ENCODE measurements around the gene PIWIL1. TPM values are rescaled to one million over a fixed set of nuclear protein-coding genes. Genes with fewer than 3 reads are reported as not detected.

PIWIL1 gene
- total RNA-seq, 1 donor from 2014 or later: not detected

DNA sequence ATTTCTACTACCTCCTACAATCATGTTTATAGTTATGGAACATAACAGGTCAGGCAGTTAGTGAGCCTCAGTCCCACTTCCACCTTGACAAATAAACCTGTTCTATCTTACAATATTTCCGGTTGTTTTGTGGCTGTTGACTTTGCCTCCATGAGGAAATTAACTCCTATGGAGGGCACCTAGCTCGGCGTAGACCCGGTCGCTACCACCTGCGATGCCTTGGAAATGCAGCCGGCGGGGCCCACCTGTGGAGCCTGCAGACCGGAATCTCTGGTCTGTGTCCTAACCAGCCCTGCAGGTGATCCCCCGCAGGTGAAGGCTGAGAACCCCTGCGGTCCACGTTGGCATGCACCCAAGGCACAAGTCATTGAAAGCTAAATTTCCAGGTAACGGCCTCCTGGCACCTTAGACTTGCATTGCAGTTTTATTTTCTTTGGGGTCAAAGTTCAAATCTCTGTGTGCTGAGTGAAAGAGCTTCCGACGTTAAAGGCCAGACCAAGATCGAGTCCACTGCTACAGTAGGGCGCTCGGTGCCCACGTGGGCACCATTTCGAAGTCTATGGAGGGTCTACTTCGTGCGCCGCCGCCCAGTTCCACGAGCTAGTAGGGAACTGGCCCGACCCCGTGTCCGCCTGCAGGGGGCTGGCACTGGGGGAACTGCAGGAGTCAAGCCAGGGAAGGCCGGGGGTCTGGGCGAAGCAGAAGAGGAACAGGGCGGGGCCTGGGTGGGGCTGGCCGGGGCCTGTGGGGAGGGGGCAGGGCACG is 782 bp upstream of the PIWIL1 start:
- DNase-seq (ENCODE audit: low spot score) (no peak), ATAC-seq (no peak)

DNA sequence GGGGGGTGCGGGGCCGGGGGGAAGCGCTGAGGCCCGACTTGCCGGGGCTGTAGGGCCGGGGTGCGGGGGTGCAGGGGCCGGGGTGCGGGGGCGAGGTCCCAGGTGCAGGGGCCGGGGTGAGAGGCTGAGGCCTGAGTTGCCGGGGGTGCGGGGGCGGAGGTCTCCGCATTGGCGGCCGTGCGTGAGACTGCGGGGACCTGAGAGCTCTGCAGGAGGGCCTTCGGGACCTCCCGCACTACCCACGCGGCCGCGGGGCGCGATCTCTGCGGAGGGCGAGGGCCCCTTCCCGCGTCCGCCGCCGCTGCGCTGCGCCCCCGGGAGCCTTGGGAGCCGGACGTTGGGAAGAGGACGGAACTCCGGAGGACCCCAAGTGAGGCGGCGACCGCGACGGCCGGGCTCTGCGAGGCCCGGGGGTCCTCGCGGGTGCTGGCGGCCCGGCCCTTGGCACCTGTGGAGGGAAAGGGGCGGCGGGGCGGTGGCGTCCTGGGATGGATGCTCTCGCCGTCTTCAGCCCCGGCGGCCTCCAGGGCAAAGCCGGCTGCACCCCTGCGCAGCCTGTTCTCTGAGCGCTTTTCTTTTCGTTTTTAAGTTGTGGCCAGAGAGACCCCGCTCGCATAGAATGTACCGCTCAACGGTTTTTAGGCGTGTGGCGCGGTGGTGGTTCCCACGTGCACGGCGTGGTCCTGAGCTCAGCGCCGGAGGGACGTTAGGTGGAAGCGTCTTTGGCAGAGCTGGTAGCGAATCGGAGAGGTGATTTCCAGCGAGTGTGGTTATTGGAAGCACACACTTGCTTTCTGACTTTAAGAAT is 1.3 kb downstream of the PIWIL1 start:
- ATAC-seq (no peak), DNase-seq (ENCODE audit: low spot score) (no peak)

DNA sequence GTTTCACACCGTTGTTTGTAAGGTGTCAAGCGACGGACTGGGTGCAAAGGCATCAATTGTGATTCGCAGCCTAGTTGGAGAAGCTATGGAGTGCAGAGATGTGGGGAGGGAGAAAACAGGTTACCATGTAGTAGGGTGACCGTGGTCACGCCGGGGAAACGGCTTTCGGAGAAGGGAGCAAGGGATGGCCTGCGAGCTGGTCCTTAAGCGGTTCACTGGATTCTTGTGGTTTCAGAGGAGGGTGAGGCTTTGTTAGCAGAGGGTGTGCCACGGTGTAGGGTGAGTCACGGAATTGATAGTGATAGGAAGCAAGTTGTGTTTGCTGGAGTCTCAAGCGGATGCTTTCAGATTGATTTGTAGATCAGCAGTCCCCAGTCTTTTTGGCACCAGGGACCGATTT is 2.3 kb downstream of the PIWIL1 start:
- DNase-seq (ENCODE audit: low spot score) (no peak), ATAC-seq (no peak)

DNA sequence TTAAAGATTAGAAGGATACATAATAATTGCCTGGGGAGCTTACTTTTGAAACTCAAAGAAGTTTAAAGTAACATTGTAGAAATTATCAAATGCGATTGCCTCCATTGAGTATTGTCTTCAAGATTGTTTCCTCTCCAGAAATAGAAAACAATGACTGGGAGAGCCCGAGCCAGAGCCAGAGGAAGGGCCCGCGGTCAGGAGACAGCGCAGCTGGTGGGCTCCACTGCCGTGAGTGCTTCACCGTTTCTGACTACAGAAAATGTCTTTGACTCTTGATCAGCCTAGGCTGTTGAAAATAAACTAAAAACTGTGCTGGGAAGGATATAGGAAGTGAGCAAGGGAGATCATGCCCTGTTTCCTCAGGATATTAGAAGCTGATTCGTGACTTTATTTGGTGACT is 4.8 kb downstream of the PIWIL1 start:
- DNase-seq (ENCODE audit: low spot score) (no peak), ATAC-seq (no peak)

DNA sequence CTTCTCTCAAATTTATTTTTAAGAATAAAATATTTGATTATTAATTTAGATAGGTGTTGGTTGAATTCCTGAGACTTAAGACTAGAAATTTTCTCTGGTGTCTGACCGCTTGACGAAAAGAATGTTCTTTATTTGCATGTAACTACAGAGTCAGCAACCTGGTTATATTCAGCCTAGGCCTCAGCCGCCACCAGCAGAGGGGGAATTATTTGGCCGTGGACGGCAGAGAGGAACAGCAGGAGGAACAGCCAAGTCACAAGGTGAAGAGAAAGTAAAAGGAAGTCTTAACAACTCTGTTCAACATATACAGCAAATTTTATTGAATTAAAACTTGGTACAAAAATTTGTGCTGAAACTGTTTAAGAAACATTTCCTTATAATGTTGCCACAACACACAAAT is 5.2 kb downstream of the PIWIL1 start:
- DNase-seq (ENCODE audit: low spot score): no peak
- ATAC-seq: no peak

DNA sequence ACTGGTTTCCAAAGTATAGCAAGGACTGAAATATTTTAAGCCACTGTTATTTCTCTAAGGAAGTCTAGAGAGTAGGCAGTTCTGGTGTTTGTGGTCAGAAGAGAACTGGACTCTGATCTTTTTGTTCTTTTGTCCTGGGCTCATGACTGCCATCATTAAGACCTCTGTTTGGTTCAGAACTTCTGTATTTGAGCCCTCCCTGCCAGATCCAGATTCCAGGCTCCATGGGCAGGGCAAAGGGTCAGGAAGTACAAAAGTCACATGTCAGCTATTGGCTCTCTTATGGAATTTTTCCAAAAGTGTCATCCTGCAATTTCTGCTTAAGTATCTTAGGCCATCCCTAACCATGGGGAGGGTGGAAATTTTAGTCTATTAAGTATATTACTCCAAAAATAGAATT is 6.8 kb downstream of the PIWIL1 start:
- peak; percentile 61 for DNase-seq (ENCODE audit: low spot score)

DNA sequence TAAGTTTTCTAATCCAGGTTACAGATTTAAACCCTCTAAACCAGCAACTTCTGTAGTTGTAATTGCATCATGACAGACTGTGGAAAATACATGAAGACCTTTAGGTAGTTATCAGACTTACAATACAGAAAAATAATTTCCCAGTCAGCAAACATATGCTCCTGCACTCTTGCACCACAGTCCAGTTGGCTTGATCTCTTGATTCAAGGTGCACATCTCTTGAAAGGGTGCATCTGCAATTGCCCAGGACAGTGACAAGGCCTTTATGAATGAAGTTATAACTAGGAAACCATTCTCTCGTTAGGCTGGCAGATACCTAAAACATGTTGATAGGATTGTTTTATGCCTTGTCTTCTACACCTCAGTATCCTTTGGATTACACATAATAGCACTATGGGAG is 7.6 kb downstream of the PIWIL1 start:
- DNase-seq (ENCODE audit: low spot score) (no peak), ATAC-seq (peak; percentile 28)

More for the DNA sequence above, 6.8 kb downstream of the PIWIL1 start:
- peak; percentile 78 for ATAC-seq

DNA sequence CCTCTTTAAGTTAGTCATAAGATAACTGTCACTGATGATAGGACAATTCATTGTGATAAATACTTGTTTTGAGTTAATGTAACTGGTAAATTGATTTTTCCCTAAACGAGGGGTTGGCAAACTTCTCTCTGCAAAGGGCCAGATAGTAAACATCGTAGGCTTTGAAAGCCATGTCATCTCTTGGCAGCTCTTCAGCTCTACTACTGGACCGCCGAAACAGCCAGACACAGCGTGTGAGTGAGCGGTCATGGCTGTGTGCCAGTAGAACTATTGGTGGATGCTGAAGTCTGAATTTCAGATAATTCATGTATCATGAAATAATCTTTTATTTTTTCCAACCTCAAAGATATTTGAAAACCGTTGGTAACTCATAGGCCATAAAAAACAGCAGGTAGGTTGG is 9.9 kb downstream of the PIWIL1 start:
- ATAC-seq (peak; percentile 87), DNase-seq (ENCODE audit: low spot score) (peak; percentile 69)

DNA sequence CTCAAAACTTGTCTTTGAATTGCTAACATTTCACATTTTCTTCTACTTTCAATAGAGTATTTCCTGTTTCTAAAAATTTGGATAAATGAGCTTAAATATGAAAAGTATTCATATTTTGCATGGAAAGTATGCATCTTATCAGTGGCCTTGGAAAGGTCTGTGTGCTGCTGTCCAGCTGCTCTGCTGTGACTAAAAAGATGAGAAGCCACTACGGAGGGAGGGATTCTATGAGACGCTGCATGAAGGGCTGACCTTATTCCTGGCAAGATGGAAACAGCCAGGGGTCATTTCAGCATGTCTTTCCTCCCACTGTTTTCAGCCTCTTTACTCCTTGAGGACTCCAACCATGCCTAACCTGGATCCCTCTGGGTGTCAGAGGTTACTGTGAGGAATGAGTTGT is 13.0 kb downstream of the PIWIL1 start:
- no peak for DNase-seq (ENCODE audit: low spot score)
- ATAC-seq: peak; percentile 29

DNA sequence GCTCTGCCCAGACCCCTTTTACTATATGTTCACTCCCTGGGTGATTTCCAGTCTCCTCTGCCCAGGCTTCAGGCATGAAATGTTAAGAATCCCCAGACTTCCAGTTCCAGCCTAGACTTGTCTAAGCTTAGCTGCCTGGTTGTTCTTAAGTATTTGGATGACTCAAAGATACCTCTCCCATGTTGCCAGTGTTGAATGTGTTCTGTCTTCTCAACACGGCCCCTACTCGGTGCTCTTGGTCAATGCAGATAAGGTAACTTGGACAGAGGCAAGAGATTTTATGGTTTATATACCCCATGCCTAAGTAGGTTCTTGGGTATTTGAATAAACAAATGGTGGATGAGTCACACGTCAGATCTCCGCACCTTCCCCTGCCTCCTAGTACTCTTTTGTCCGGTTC is 13.6 kb downstream of the PIWIL1 start:
- ATAC-seq: no peak
- DNase-seq (ENCODE audit: low spot score): no peak

DNA sequence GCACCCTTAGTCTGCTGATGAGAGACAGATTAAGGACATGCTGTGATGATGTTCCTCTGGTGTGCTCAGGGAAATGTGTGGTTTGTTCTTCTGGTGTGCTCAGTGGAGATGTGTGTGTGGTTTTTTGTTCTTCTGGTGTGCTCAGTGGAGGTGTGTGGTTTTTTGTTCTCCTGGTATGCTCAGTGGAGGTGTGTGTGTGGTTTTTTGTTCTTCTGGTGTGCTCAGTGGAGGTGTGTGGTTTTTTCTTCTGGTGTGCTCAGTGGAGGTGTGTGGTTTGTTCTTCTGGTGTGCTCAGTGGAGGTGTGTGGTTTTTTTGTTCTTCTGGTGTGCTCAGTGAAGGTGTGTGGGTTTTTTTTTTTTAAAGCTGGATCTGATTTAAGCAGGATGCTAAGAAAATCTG is 15.4 kb downstream of the PIWIL1 start:
- DNase-seq (ENCODE audit: low spot score) (no peak), ATAC-seq (no peak)

DNA sequence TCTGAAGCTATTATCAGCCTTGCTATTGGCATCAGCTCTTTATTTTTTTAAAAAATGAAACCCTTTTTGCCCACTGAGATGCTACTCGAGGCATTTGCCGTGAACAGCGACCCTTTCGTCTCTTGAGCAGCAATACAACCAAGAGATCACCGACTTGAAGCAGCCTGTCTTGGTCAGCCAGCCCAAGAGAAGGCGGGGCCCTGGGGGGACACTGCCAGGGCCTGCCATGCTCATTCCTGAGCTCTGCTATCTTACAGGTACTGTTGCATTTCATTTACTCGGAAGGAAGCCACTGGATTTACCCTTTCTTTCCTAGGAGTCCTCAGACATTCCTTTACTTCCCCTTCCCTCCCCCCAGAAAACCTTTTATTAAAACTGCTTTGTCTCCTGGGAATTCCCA is 16.7 kb downstream of the PIWIL1 start:
- DNase-seq (ENCODE audit: low spot score): no peak
- no peak for ATAC-seq

DNA sequence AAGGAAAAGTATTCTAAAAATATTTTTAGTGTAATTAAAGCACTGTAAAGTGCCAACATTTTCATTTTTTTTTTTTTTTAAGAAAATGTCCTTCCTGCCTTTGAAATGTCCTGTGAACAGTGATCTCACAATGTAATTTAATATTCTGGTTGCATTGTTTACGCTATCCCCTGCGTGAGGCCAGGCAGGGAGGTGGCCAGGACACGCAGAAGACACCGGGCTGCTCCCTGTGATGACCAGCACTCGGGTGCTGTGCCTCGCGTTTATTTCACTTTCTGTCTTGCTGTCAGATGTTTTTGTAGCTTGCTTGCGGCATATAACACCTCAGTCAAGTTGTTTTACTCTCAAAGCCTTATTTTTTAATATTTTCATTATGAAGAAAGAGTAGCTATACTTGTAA is 18.5 kb downstream of the PIWIL1 start:
- ATAC-seq (no peak), DNase-seq (ENCODE audit: low spot score) (no peak)

DNA sequence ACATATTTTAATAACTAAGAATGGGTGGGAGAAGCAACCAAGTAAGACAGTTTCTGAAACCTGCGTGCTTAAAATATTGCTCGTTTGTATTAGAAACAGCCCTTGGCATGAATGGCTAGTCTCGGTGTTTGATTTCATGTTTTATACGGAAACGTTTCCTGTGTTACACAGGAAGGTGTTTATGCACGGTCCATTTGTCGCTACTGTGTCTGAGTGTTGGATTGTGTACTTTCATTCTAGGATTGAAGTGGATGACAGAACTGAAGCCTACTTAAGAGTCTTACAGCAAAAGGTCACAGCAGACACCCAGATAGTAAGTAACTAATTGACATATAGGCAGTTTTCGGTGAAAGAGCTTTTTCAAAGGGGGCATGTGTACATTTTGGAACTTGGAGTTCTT is 19.6 kb downstream of the PIWIL1 start:
- DNase-seq (ENCODE audit: low spot score) (no peak), ATAC-seq (no peak)

DNA sequence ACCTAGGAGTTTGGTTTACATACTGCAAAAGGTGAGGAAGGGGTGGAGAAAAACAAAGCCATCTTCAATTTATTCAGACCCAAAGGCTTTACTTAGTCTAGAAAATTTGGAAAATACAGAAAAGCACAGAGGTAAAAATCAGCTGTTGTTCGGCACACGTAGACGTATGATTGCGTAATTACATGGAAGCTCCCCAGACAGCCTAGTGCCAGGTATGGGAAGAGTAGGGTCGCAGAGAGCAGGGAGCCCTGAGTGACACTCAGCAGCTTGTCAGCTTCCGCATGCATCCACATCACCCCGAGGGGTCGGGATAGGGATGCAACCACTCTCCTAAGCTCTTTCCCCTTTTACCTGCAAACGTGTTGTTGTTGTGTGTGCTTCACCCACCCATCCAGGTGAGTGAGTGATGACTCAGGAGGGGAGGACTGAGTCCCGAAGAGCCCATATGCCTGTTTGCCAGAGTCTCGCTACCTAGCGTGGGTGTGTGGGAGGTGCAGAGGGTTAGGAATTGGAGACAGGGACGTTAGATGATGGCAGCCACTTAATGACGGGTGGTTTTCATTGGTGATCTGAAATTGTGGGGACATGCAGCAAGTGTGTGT is 20.1 kb downstream of the PIWIL1 start:
- no peak for ATAC-seq

DNA sequence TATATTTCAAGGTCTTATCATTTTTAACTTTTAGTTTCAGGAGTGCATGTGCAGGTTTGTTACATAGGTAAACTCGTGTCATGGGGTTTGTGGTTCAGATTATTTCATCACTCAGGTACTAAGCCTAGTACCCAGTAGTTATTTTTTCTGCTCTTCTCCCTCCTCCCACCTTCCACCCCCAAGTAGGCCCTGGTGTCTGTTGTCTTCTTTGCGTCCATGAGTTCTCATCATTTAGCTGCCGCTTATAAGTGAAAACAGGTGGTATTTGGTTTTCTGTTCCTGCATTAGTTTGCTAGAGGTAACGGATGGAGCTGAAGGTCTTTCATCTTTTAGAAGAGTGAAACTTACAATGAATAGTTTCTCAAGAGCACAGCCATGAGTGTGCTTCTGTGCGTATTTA is 24.4 kb downstream of the PIWIL1 start:
- no peak for ATAC-seq
- no peak for DNase-seq (ENCODE audit: low spot score)

More for the DNA sequence above, 20.1 kb downstream of the PIWIL1 start:
- no peak for DNase-seq (ENCODE audit: low spot score)

DNA sequence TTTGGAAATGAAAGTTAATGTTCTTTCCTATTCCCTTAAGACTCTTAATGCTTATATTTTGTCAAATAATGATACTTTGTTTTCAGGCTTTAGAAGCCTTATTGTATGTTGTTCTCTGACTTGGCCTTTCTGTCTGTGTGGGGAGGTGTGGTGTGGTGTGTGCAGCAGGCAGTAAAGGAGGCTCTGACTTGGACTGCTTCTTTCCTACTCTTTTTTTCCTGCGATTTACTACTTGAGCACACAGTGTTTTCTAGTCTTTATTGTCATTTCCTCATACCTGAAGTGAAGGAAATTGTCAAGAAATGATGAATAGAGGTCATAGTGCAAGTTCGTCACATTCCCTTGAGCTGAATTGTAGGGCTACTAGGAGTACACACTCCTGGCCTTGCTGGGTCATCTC is 26.9 kb downstream of the PIWIL1 start:
- no peak for DNase-seq (ENCODE audit: low spot score)
- no peak for ATAC-seq

DNA sequence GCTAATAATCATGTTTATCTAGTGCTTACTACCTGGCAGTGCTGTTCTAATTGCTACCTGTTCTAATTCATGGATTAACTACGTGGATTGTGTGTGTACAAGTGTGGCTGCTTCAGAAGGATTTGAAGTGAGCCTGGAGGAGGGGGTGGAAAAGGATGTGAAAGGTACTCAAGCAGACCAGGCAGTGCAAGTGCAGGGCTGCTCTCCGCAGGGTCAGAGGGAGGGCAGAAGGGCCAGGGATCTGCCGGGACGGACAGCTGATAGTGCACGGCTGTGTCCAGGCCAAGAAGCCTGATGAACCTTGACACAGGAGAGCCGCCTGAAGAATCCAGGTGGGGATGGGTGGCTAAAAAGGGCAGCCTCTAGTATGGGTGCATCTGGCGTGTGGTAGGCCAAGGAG is 28.5 kb downstream of the PIWIL1 start:
- DNase-seq (ENCODE audit: low spot score) (no peak), ATAC-seq (no peak)

DNA sequence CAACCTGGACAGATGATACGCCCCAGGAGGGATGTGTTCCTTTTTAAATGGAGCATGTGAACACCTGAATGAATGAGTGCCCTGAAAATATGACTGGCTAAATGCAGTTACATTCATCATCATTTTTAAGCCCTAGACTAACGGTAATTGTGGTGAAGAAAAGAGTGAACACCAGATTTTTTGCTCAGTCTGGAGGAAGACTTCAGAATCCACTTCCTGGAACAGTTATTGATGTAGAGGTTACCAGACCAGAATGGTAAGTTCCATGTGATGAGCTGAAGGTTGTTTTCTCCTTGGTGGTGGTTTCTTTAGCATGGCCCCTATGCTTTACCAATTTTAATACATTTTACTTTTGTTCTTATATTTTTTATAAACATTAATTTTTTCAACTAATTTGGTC is 29.3 kb downstream of the PIWIL1 start:
- ATAC-seq: no peak
- no peak for DNase-seq (ENCODE audit: low spot score)

DNA sequence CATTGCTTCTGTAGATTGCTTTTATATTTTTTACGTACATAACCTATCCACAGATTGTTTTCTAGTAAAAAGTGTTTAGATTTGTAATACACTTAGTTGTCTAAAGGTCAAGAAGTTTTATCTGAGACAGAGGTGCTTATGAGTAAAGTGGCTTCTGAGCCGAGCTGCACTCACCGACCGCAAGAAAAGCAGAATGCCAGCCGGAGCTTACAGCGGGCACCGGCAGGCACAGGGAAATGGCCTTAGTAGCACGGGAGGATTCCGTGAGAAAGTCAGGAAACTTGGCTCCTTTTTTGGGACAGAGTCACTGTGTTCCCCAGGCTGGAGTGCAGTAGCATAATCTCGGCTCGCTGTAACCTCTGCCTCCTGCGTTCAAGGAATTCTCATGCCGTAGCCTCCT is 29.8 kb downstream of the PIWIL1 start:
- no peak for DNase-seq (ENCODE audit: low spot score)
- no peak for ATAC-seq

DNA sequence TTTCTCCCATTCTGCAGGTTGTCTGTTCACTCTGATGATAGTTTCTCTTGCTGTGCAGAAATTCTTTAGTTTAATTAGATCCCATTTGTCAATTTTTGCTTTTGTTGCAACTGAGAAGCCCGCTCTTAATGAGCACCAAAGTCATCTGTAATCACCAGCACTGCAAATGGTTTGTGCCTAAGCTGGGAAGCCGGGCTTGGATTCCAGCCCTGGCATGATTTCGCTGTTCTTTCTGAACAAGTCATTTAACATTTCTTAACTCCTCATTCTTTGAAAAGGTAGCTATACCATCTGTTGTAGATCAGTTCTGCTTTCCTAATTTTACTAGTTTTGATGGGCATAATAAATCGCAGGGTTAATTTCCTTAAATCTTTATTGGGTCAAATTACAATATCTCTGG is 32.1 kb downstream of the PIWIL1 start:
- DNase-seq (ENCODE audit: low spot score) (no peak), ATAC-seq (no peak)

DNA sequence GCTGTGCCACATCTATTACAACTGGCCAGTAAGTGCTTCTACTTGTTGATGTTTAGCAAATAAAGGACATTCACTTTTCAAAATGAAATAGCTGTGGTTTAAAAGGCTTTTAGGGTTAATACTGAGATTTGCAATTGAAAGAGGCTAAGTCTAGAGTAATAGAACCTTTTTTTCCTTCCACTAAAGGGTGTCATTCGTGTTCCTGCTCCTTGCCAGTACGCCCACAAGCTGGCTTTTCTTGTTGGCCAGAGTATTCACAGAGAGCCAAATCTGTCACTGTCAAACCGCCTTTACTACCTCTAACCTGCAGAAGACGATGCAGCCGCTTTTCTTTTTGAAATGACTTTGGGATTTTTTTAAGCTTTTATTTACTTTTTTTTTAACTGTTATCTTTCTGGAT is 33.6 kb downstream of the PIWIL1 start:
- ATAC-seq (no peak), DNase-seq (ENCODE audit: low spot score) (no peak)
